Progenitor cell of endocrine pancreas (in vitro differentiated cells): ENCODE results near the gene ST3GAL3. TPM values are rescaled to one million over a fixed set of nuclear protein-coding genes. Genes with fewer than 3 reads are reported as not detected.
A peak's percentile ranks its signal among the peaks of the same experiment; 100 is the strongest.

Experiments
- DNase-seq: peaks from one replicate; pipeline ENCODE4 v3.0.0; 2021; ENCODE audit warnings: low spot score; ENCODE audit not compliant: unreplicated experiment
- H3K27ac Mint-ChIP-seq: 2 replicates; pipeline ENCODE4 v1.8.0; 2021; ENCODE audit warnings: mild to moderate bottlenecking, moderate library complexity, mixed read lengths
- H3K27me3 Mint-ChIP-seq: 2 replicates; pipeline ENCODE4 v1.8.0; 2021; ENCODE audit warnings: mixed read lengths
- H3K36me3 Mint-ChIP-seq: 2 replicates; pipeline ENCODE4 v1.8.0; 2022; ENCODE audit warnings: mixed read lengths; ENCODE audit not compliant: insufficient read depth
- H3K4me1 Mint-ChIP-seq: 2 replicates; pipeline ENCODE4 v1.8.0; 2021; ENCODE audit warnings: low read depth, mixed read lengths
- H3K4me3 Mint-ChIP-seq: 2 replicates; pipeline ENCODE4 v1.8.0; 2021; ENCODE audit warnings: low read depth, mild to moderate bottlenecking, moderate library complexity, mixed read lengths
- H3K9me3 Mint-ChIP-seq: 2 replicates; pipeline ENCODE4 v1.8.0; 2021; ENCODE audit warnings: low read depth, mixed read lengths
- CTCF ChIP-seq: fragments of 200-600 bp; sonication (generic); IDR thresholded peaks from one replicate; pipeline ENCODE4 v1.5.0; 2021; ENCODE audit warnings: antibody characterized with exemption, mild to moderate bottlenecking; ENCODE audit not compliant: unreplicated experiment
- total RNA-seq: library from RNA; stranded (reverse); gene quantifications from 2 replicates; pipeline ENCODE4 v1.2.1, GENCODE V29; 2021

ST3GAL3 gene
- total RNA-seq, 1 donor from 2014 or later, result 14.9 TPM

- Mint-ChIP-seq H3K4me1 (no peaks in the 10 kb centered on the region), H3K4me3 (no peak overlapping the region), H3K9me3 (peaks cover 17% of the 10 kb centered on the region), H3K27me3 (no peaks in the 10 kb centered on the region), H3K27ac (no peak overlapping the region), H3K36me3 (peaks cover 13% of the 10 kb centered on the region)
- TF ChIP-seq CTCF, result no peak
- no peak for DNase-seq
Observed at GRCh38 chr1:43779266-43779665, 71.9 kb downstream of the ST3GAL3 start.

GRCh38 chr1:43779805-43780403 is 72.6 kb downstream of the ST3GAL3 start:
- H3K4me3 Mint-ChIP-seq, result no peak overlapping the region
- H3K4me1 Mint-ChIP-seq, result no peaks in the 10 kb centered on the region
- no peak for DNase-seq
- no peak for TF ChIP-seq CTCF
- peaks cover 13% of the 10 kb centered on the region for H3K36me3 Mint-ChIP-seq
- no peak overlapping the region for H3K27ac Mint-ChIP-seq
- H3K9me3 Mint-ChIP-seq, result peaks cover 17% of the 10 kb centered on the region
- peaks cover 3% of the 10 kb centered on the region for H3K27me3 Mint-ChIP-seq

- H3K36me3 Mint-ChIP-seq, result peaks cover 13% of the 10 kb centered on the region
- H3K9me3 Mint-ChIP-seq, result peaks cover 17% of the 10 kb centered on the region
- no peak overlapping the region for H3K27ac Mint-ChIP-seq
- H3K27me3 Mint-ChIP-seq, result peaks cover 4% of the 10 kb centered on the region
- H3K4me1 Mint-ChIP-seq, result no peaks in the 10 kb centered on the region
- no peak for DNase-seq
- no peak overlapping the region for H3K4me3 Mint-ChIP-seq
- no peak for TF ChIP-seq CTCF
Observed at GRCh38 chr1:43781574-43781973, 74.2 kb downstream of the ST3GAL3 start.

- H3K36me3 Mint-ChIP-seq, result peaks cover 8% of the 10 kb centered on the region
- H3K4me1 Mint-ChIP-seq, result no peaks in the 10 kb centered on the region
- H3K27me3 Mint-ChIP-seq, result peaks cover 4% of the 10 kb centered on the region
- peaks cover 12% of the 10 kb centered on the region for H3K9me3 Mint-ChIP-seq
- DNase-seq, result no peak
- H3K27ac Mint-ChIP-seq, result no peak overlapping the region
- no peak overlapping the region for H3K4me3 Mint-ChIP-seq
- no peak for TF ChIP-seq CTCF
Observed at GRCh38 chr1:43783096-43783670, 75.8 kb downstream of the ST3GAL3 start.

- Mint-ChIP-seq H3K27me3 (peaks cover 4% of the 10 kb centered on the region), H3K9me3 (peaks cover 12% of the 10 kb centered on the region), H3K4me1 (no peaks in the 10 kb centered on the region), H3K27ac (peak overlapping the region; percentile 2), H3K4me3 (no peak overlapping the region), H3K36me3 (peaks cover 8% of the 10 kb centered on the region)
- TF ChIP-seq CTCF, result no peak
- no peak for DNase-seq
Observed at GRCh38 chr1:43783671-43784205, 76.4 kb downstream of the ST3GAL3 start.
